Stimulated activated naive CD4-positive, alpha-beta T cell (primary cell): ENCODE data around the gene TMEM40.
"Not testable (repeated sequence)": the region's sequence is repeated elsewhere in the genome, so short reads cannot be mapped to it uniquely, and the experiment has no call there.

Experiments
- DNase-seq, 6 experiments: peaks; one replicate each; lab custom pipeline; 2025; lab: John Stamatoyannopoulos, UW

TMEM40 gene

GRCh38 chr3:12716605-12717151 lies 42.4 kb downstream of the TMEM40 start:
- no peak for DNase-seq

- no peak for DNase-seq
Observed at GRCh38 chr3:12714278-12714677, 44.8 kb downstream of the TMEM40 start.

- no peak for DNase-seq
Observed at GRCh38 chr3:12710062-12710461, 49.0 kb downstream of the TMEM40 start.

- no peak for DNase-seq
Observed at GRCh38 chr3:12709334-12709733, 49.7 kb downstream of the TMEM40 start.

- no peak for DNase-seq
Observed at GRCh38 chr3:12708584-12709192, 50.4 kb downstream of the TMEM40 start.

- DNase-seq, result no peak
Observed at GRCh38 chr3:12707449-12707848, 51.6 kb downstream of the TMEM40 start.

GRCh38 chr3:12706504-12707253 lies 52.4 kb downstream of the TMEM40 start:
- DNase-seq, result peak; percentile 3 to 50 (median 26)

GRCh38 chr3:12705981-12706380 lies 53.1 kb downstream of the TMEM40 start:
- no peak for DNase-seq

GRCh38 chr3:12705374-12705926 lies 53.6 kb downstream of the TMEM40 start:
- no peak for DNase-seq

GRCh38 chr3:12702501-12702900 lies 56.6 kb downstream of the TMEM40 start:
- no peak for DNase-seq

- DNase-seq, result not testable (repeated sequence)
Observed at GRCh38 chr3:12701601-12702000, 57.5 kb downstream of the TMEM40 start.

- no peak for DNase-seq
Observed at GRCh38 chr3:12700800-12701199, 58.3 kb downstream of the TMEM40 start.

- no peak for DNase-seq
Observed at GRCh38 chr3:12695916-12696315, 63.1 kb downstream of the TMEM40 start.

- DNase-seq, result no peak
Observed at GRCh38 chr3:12695112-12695511, 63.9 kb downstream of the TMEM40 start.

- no peak for DNase-seq
Observed at GRCh38 chr3:12692444-12692843, 66.6 kb downstream of the TMEM40 start.

GRCh38 chr3:12689997-12690711 lies 68.9 kb downstream of the TMEM40 start:
- no peak for DNase-seq

GRCh38 chr3:12687948-12688347 lies 71.1 kb downstream of the TMEM40 start:
- DNase-seq, result no peak

- DNase-seq, result no peak
Observed at GRCh38 chr3:12686096-12686495, 73.0 kb downstream of the TMEM40 start.
